Endodermal cell (in vitro differentiated cells): ENCODE results near the gene ADAM19. TPM values are rescaled to one million over a fixed set of nuclear protein-coding genes. Genes with fewer than 3 reads are reported as not detected.

Experiments used
- DNase-seq: peaks from one replicate; pipeline ENCODE4 v3.0.0-alpha.2; 2017
- H3K27ac ChIP-seq: 2 replicates; pipeline ENCODE4 v1.5.1; 2013; ENCODE audit warnings: mild to moderate bottlenecking, low read depth, low read length, moderate library complexity
- H3K27me3 ChIP-seq: 2 replicates; pipeline ENCODE4 v1.6.1; 2013; ENCODE audit warnings: mild to moderate bottlenecking, low read length, moderate library complexity; ENCODE audit not compliant: insufficient read depth, control insufficient read depth, poor library complexity, severe bottlenecking
- H3K36me3 ChIP-seq: 2 replicates; pipeline ENCODE4 v1.7.0; 2013; ENCODE audit warnings: mild to moderate bottlenecking, low read length, moderate library complexity; ENCODE audit not compliant: control insufficient read depth, insufficient read depth
- H3K4me1 ChIP-seq: one replicate; pipeline ENCODE4 v1.7.0; 2013; ENCODE audit warnings: low read length; ENCODE audit not compliant: control insufficient read depth, insufficient read depth
- H3K4me3 ChIP-seq: 2 replicates; pipeline ENCODE4 v1.5.1; 2013; ENCODE audit warnings: mild to moderate bottlenecking, low read length, moderate library complexity
- H3K9ac ChIP-seq: 2 replicates; pipeline ENCODE4 v1.6.1; 2013; ENCODE audit warnings: mild to moderate bottlenecking, low read length, moderate library complexity; ENCODE audit not compliant: poor library complexity, severe bottlenecking; ENCODE audit errors: extremely low read depth
- H3K9me3 ChIP-seq: 2 replicates; pipeline ENCODE4 v1.6.1; 2013; ENCODE audit warnings: mild to moderate bottlenecking, low read length, moderate library complexity; ENCODE audit not compliant: control insufficient read depth
- H3K27ac Mint-ChIP-seq: 2 replicates; pipeline ENCODE4 v1.8.0; 2020; ENCODE audit warnings: mixed read lengths
- H3K27me3 Mint-ChIP-seq: 2 replicates; pipeline ENCODE4 v1.8.0; 2021; ENCODE audit warnings: mild to moderate bottlenecking, mixed read lengths; ENCODE audit not compliant: insufficient read depth
- H3K36me3 Mint-ChIP-seq: 2 replicates; pipeline ENCODE4 v1.8.0; 2020; ENCODE audit warnings: low read depth, mixed read lengths
- H3K4me1 Mint-ChIP-seq: 2 replicates; pipeline ENCODE4 v1.8.0; 2020; ENCODE audit warnings: mixed read lengths
- H3K4me3 Mint-ChIP-seq: 2 replicates; pipeline ENCODE4 v1.8.0; 2020; ENCODE audit warnings: mild to moderate bottlenecking, moderate library complexity, mixed read lengths
- H3K9me3 Mint-ChIP-seq: 2 replicates; pipeline ENCODE4 v1.8.0; 2020; ENCODE audit warnings: mild to moderate bottlenecking, mixed read lengths
- WGBS, 2 experiments: methylation state at CpG; one replicate each; pipeline versions ENCODE4 v1.1.5 to v1.1.7; 2013; ENCODE audit warnings: missing lambda C conversion rate in 2 of 2, mixed read lengths in 1 of 2; ENCODE audit not compliant: insufficient coverage in 1 of 2, insufficient read length in 1 of 2; 5-methylcytosine and 5-hydroxymethylcytosine counted together
- total RNA-seq, 2 donors: library from RNA; stranded (reverse); fragmentation: NEBNext Ultra II Directional in 1 of 2; extraction: Animal tissue kit (Norgen Biotek cat#: 25700) in 1 of 2; gene quantifications; 2 replicates in 1 of 2; 3 replicates in 1 of 2; pipeline ENCODE4 v1.2.1, GENCODE V29; 2021
- TF ChIP-seq, protein P1 (sequence below): fragments of 200-600 bp; sonication (generic); conservative IDR thresholded peaks from 2 replicates; pipeline ENCODE4 v1.5.0; 2021; ENCODE audit warnings: antibody characterized with exemption, mild to moderate bottlenecking

Gene ADAM19
- total RNA-seq, 2 donors from 2014 or later, result 96.1 to 119 TPM

DNA sequence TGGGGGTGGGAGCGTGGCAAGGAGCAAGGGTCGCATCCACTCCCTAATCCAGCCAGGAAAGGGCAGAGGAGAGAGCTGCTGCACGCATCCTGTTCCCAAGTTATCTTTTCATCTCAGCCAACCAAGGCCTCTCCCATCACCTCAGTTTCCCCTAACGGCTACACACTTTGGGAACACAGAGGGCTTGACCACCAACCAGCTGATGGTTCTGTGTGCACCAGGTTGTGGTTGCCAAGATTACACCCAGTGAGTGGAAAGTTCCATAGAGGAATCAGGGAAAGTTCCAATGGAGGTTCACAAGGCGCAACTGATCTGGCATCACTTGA, 53.9 kb downstream of the ADAM19 start:
- peaks cover 12% of the 10 kb centered on the region for H3K4me1 ChIP-seq
- Mint-ChIP-seq H3K9me3 (no peaks in the 10 kb centered on the region), H3K27me3 (no peaks in the 10 kb centered on the region), H3K27ac (peak overlapping the region; percentile 76), H3K4me3 (no peak overlapping the region), H3K4me1 (peaks cover 7% of the 10 kb centered on the region), H3K36me3 (peaks cover 55% of the 10 kb centered on the region)
- no peaks in the 10 kb centered on the region for H3K27me3 ChIP-seq
- H3K36me3 ChIP-seq, result peaks cover 95% of the 10 kb centered on the region
- no peaks in the 10 kb centered on the region for H3K9me3 ChIP-seq
- H3K27ac ChIP-seq, result no peak overlapping the region
- H3K9ac ChIP-seq, result no peak overlapping the region
- 96 to 100% methylated on average over 3 to 5 of the region's 5 CpGs for WGBS, 2 experiments
- H3K4me3 ChIP-seq, result no peak overlapping the region
- DNase-seq, result no peak
- TF ChIP-seq, protein P1, sequence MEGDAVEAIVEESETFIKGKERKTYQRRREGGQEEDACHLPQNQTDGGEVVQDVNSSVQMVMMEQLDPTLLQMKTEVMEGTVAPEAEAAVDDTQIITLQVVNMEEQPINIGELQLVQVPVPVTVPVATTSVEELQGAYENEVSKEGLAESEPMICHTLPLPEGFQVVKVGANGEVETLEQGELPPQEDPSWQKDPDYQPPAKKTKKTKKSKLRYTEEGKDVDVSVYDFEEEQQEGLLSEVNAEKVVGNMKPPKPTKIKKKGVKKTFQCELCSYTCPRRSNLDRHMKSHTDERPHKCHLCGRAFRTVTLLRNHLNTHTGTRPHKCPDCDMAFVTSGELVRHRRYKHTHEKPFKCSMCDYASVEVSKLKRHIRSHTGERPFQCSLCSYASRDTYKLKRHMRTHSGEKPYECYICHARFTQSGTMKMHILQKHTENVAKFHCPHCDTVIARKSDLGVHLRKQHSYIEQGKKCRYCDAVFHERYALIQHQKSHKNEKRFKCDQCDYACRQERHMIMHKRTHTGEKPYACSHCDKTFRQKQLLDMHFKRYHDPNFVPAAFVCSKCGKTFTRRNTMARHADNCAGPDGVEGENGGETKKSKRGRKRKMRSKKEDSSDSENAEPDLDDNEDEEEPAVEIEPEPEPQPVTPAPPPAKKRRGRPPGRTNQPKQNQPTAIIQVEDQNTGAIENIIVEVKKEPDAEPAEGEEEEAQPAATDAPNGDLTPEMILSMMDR, result no peak

DNA sequence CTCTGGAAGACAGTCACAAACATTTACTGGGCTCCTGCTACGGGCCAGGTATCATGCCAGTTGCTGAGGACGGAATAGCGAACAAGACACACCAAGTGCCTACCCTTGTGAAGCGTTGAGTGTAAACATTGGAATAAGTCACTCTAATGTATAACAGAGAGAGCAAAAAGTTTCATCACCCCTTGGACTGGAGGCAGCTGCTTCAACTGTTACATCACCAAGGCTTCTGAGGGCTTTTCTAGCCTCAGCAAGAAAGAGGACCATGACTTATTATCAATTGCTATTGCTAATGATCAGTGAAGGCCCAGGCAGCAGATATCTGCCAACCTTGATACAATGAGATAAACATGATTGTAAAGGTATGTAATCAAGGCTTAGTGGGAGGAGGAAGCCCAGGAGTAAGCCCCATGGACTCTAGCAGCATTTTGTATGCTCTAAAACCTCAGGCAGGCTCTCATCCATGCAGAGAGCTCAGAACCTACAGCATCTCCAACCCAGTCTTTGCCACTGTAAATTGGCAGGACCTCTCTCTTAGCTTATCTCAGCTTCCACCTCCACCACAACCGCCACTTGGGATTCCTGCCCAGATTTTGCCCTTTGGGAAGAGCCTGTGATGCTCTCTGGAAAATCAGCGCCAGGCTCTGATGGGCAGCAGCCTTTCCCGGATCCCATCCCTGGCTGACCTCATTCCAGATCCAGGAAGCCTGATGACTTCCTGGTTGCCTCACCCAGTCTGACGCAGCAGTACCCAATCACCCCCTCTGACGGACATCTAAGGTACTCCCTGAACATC, 54.5 kb downstream of the ADAM19 start:
- DNase-seq, result peak; percentile 57
- Mint-ChIP-seq H3K36me3 (peaks cover 55% of the 10 kb centered on the region), H3K4me3 (no peak overlapping the region), H3K4me1 (peaks cover 7% of the 10 kb centered on the region), H3K9me3 (no peaks in the 10 kb centered on the region), H3K27ac (peak overlapping the region; percentile 76), H3K27me3 (no peaks in the 10 kb centered on the region)
- Histone ChIP-seq H3K4me3 (no peak overlapping the region), H3K9me3 (no peaks in the 10 kb centered on the region), H3K4me1 (peaks cover 12% of the 10 kb centered on the region), H3K9ac (no peak overlapping the region), H3K36me3 (peaks cover 96% of the 10 kb centered on the region), H3K27ac (no peak overlapping the region), H3K27me3 (no peaks in the 10 kb centered on the region)
- 94 to 100% methylated on average over 6 to 9 of the region's 9 CpGs for WGBS, 2 experiments
- TF ChIP-seq, protein P1, result no peak

DNA sequence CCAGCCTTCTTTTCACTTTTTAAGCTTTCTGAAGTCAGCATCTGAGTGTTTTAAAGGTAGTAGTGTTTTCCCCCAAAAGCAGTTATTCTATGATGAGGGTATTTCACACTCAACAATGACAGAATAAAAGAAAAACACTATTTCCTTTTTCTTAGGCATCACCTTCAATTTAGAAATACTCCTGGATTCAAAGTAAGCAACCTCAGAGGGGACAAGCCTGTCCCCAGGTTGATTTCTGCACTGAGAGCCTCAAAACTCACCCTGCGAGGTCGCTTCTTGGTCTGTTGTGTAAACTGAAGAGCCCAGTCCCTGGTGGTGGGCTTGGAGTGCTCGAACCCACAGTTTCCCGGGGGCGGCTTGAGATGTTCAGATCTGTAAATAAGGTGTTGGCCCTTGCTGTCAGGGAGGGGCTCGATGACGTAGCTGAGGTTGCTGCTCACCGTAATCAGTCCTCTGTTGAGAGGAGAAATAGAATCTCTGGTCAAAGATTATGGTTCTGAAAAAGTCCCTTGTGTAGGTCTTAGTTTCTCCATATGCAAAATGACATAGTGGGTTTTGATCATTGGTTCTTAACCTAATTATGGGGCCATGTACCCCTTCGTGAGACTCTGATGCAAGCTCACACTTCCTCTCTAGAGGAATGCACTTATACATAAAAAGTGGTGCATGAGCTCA, 55.9 kb downstream of the ADAM19 start:
- H3K36me3 ChIP-seq, result peaks cover 97% of the 10 kb centered on the region
- TF ChIP-seq, protein P1, result no peak

More for the DNA sequence above, 55.9 kb downstream of the ADAM19 start:
- no peak overlapping the region for H3K4me3 ChIP-seq
- H3K27ac Mint-ChIP-seq, result no peak overlapping the region
- no peak overlapping the region for H3K27ac ChIP-seq
- DNase-seq, result no peak
- no peaks in the 10 kb centered on the region for H3K9me3 Mint-ChIP-seq
- no peaks in the 10 kb centered on the region for H3K9me3 ChIP-seq
- no peak overlapping the region for H3K9ac ChIP-seq
- H3K4me3 Mint-ChIP-seq, result no peak overlapping the region
- no peaks in the 10 kb centered on the region for H3K27me3 ChIP-seq
- no peaks in the 10 kb centered on the region for H3K27me3 Mint-ChIP-seq
- H3K4me1 ChIP-seq, result peaks cover 12% of the 10 kb centered on the region
- peaks cover 61% of the 10 kb centered on the region for H3K36me3 Mint-ChIP-seq
- 94% methylated on average over 9 of the region's 9 CpGs for WGBS, 2 experiments
- peaks cover 7% of the 10 kb centered on the region for H3K4me1 Mint-ChIP-seq
